Measurements from ENCODE around the gene DOCK3. TPM values are rescaled to one million over a fixed set of nuclear protein-coding genes. Genes with fewer than 3 reads are reported as not detected.
"Not testable (repeated sequence)": the region's sequence is repeated elsewhere in the genome, so short reads cannot be mapped to it uniquely, and the experiment has no call there.

DOCK3 gene
- total RNA-seq, 1 donor from 2014 or later, result 0.51 TPM

- no peak for DNase-seq
Observed at GRCh38 chr3:50652709-50653108, 22.0 kb upstream of the DOCK3 start.

- no peak for DNase-seq
Observed at GRCh38 chr3:50653937-50654595, 20.7 kb upstream of the DOCK3 start.

GRCh38 chr3:50655009-50655830 lies 19.5 kb upstream of the DOCK3 start:
- DNase-seq, result no peak

- no peak for DNase-seq
Observed at GRCh38 chr3:50656417-50657195, 18.1 kb upstream of the DOCK3 start.

- no peak for DNase-seq
Observed at GRCh38 chr3:50657407-50657806, 17.3 kb upstream of the DOCK3 start.

GRCh38 chr3:50657816-50658215 lies 16.9 kb upstream of the DOCK3 start:
- no peak for DNase-seq

GRCh38 chr3:50658416-50658815 lies 16.3 kb upstream of the DOCK3 start:
- no peak for DNase-seq

GRCh38 chr3:50658831-50659230 lies 15.9 kb upstream of the DOCK3 start:
- DNase-seq, result no peak

GRCh38 chr3:50660386-50660785 lies 14.3 kb upstream of the DOCK3 start:
- DNase-seq, result no peak

- no peak for DNase-seq
Observed at GRCh38 chr3:50661321-50661837, 13.3 kb upstream of the DOCK3 start.

GRCh38 chr3:50662408-50662807 lies 12.3 kb upstream of the DOCK3 start:
- no peak for DNase-seq

- no peak for DNase-seq
Observed at GRCh38 chr3:50665081-50665840, 9.5 kb upstream of the DOCK3 start.

- DNase-seq, result not testable (repeated sequence)
Observed at GRCh38 chr3:50665841-50666115, 8.9 kb upstream of the DOCK3 start.

- no peak for DNase-seq
Observed at GRCh38 chr3:50666837-50667236, 7.9 kb upstream of the DOCK3 start.

- DNase-seq, result no peak
Observed at GRCh38 chr3:50671331-50671730, 3.4 kb upstream of the DOCK3 start.

GRCh38 chr3:50672656-50673055 lies 2.1 kb upstream of the DOCK3 start:
- DNase-seq, result no peak

GRCh38 chr3:50673931-50674330 lies 796 bp upstream of the DOCK3 start:
- DNase-seq, result no peak

GRCh38 chr3:50675179-50676030 lies 678 bp downstream of the DOCK3 start:
- no peak for DNase-seq

GRCh38 chr3:50676031-50676705 lies 1.4 kb downstream of the DOCK3 start:
- DNase-seq, result no peak

GRCh38 chr3:50687127-50687751 lies 12.5 kb downstream of the DOCK3 start:
- DNase-seq, result no peak

Measured in tongue (tissue), 2 donors.